Measurements from ENCODE around the gene NSMCE3.

Gene NSMCE3
- total RNA-seq = 45.0 to 114 (median 55.2) reads per million in 9 experiments

- H3K27me3 Mint-ChIP-seq = no peaks in the 10 kb centered on the region
- H3K27ac Mint-ChIP-seq = peak within 1 kb of the TSS; percentile 91 to 99
- peak; percentile 87 for ATAC-seq (replicated peaks)
- DNase-seq = peak; percentile 86 to 91 (median 88)
- H3K4me3 Mint-ChIP-seq = peak within 1 kb of the TSS; percentile 82 to 96
- peaks cover 20% of the 10 kb centered on the region for H3K36me3 Mint-ChIP-seq (ENCODE audit: insufficient read depth)
- H3K4me1 Mint-ChIP-seq (ENCODE audit: low read depth in 2 of 2) = peaks cover 22 to 45% of the 10 kb centered on the region in 2 donors
- H3K9me3 Mint-ChIP-seq = no peaks in the 10 kb centered on the region
Measured at GRCh38 chr15:29269485-29270168, at the start of gene NSMCE3. NSMCE3 (minus strand) TSS chr15:29269822; CDS start chr15:29269705, 117 bp downstream.

GRCh38 chr15:29316422-29316821, 46.8 kb upstream of the NSMCE3 start:
- peaks cover 22 to 28% of the 10 kb centered on the region in 2 donors for H3K27me3 Mint-ChIP-seq
- no peak overlapping the region for H3K4me3 Mint-ChIP-seq
- no peaks in the 10 kb centered on the region for H3K36me3 Mint-ChIP-seq (ENCODE audit: insufficient read depth)
- no peak overlapping the region for H3K27ac Mint-ChIP-seq
- DNase-seq = no peak
- H3K9me3 Mint-ChIP-seq = no peaks in the 10 kb centered on the region
- H3K4me1 Mint-ChIP-seq (ENCODE audit: low read depth in 2 of 2) = no peaks in the 10 kb centered on the region
- no peak for ATAC-seq (replicated peaks)

GRCh38 chr15:29312387-29312786, 42.8 kb upstream of the NSMCE3 start:
- Mint-ChIP-seq H3K9me3 (no peaks in the 10 kb centered on the region), H3K27ac (no peak overlapping the region), H3K4me1 (ENCODE audit: low read depth in 2 of 2) (no peaks in the 10 kb centered on the region), H3K4me3 (no peak overlapping the region), H3K27me3 (peaks cover 14 to 20% of the 10 kb centered on the region in 2 donors), H3K36me3 (ENCODE audit: insufficient read depth) (no peaks in the 10 kb centered on the region)
- DNase-seq (no peak), ATAC-seq (replicated peaks) (no peak)

GRCh38 chr15:29311696-29312095, 42.1 kb upstream of the NSMCE3 start:
- Mint-ChIP-seq H3K9me3 (no peaks in the 10 kb centered on the region), H3K27me3 (peaks cover 17 to 20% of the 10 kb centered on the region in 2 donors), H3K27ac (no peak overlapping the region), H3K36me3 (ENCODE audit: insufficient read depth) (no peaks in the 10 kb centered on the region), H3K4me1 (ENCODE audit: low read depth in 2 of 2) (no peaks in the 10 kb centered on the region), H3K4me3 (no peak overlapping the region)
- DNase-seq = no peak
- ATAC-seq (replicated peaks) = no peak

- H3K9me3 Mint-ChIP-seq = no peaks in the 10 kb centered on the region
- no peak for DNase-seq
Measured at GRCh38 chr15:29309139-29309538, 39.5 kb upstream of the NSMCE3 start.

GRCh38 chr15:29308299-29308698, 38.7 kb upstream of the NSMCE3 start:
- no peaks in the 10 kb centered on the region for H3K9me3 Mint-ChIP-seq
- peaks cover 0 to 2% of the 10 kb centered on the region in 2 donors for H3K4me1 Mint-ChIP-seq (ENCODE audit: low read depth in 2 of 2)
- H3K27ac Mint-ChIP-seq = no peak overlapping the region
- no peaks in the 10 kb centered on the region for H3K36me3 Mint-ChIP-seq (ENCODE audit: insufficient read depth)
- H3K4me3 Mint-ChIP-seq = no peak overlapping the region
- H3K27me3 Mint-ChIP-seq = peaks cover 19 to 28% of the 10 kb centered on the region in 2 donors
- DNase-seq = no peak
- no peak for ATAC-seq (replicated peaks)

More at GRCh38 chr15:29309139-29309538, 39.5 kb upstream of the NSMCE3 start:
- Mint-ChIP-seq H3K4me3 (no peak overlapping the region), H3K27ac (no peak overlapping the region), H3K27me3 (peaks cover 27 to 34% of the 10 kb centered on the region in 2 donors), H3K36me3 (ENCODE audit: insufficient read depth) (no peaks in the 10 kb centered on the region), H3K4me1 (ENCODE audit: low read depth in 2 of 2) (peaks cover 0 to 2% of the 10 kb centered on the region in 2 donors)
- ATAC-seq (replicated peaks) = no peak

- DNase-seq = no peak
- Mint-ChIP-seq H3K9me3 (no peaks in the 10 kb centered on the region), H3K4me3 (no peak overlapping the region), H3K36me3 (ENCODE audit: insufficient read depth) (no peaks in the 10 kb centered on the region), H3K27ac (no peak overlapping the region), H3K27me3 (peaks cover 19 to 28% of the 10 kb centered on the region in 2 donors), H3K4me1 (ENCODE audit: low read depth in 2 of 2) (peaks cover 0 to 2% of the 10 kb centered on the region in 2 donors)
- no peak for ATAC-seq (replicated peaks)
Measured at GRCh38 chr15:29305556-29305955, 35.9 kb upstream of the NSMCE3 start.

GRCh38 chr15:29302871-29303270, 33.2 kb upstream of the NSMCE3 start:
- H3K36me3 Mint-ChIP-seq (ENCODE audit: insufficient read depth) = no peaks in the 10 kb centered on the region
- DNase-seq = no peak
- H3K27me3 Mint-ChIP-seq = peaks cover 22 to 36% of the 10 kb centered on the region in 2 donors
- peaks cover 0 to 2% of the 10 kb centered on the region in 2 donors for H3K4me1 Mint-ChIP-seq (ENCODE audit: low read depth in 2 of 2)
- no peak for ATAC-seq (replicated peaks)
- peaks cover 0 to 3% of the 10 kb centered on the region in 2 donors for H3K9me3 Mint-ChIP-seq
- H3K4me3 Mint-ChIP-seq = no peak overlapping the region
- H3K27ac Mint-ChIP-seq = no peak overlapping the region

- no peak for DNase-seq
- Mint-ChIP-seq H3K4me1 (ENCODE audit: low read depth in 2 of 2) (no peaks in the 10 kb centered on the region), H3K27me3 (peaks cover 11 to 16% of the 10 kb centered on the region in 2 donors), H3K9me3 (peaks cover 0 to 3% of the 10 kb centered on the region in 2 donors), H3K4me3 (no peak overlapping the region), H3K27ac (no peak overlapping the region), H3K36me3 (ENCODE audit: insufficient read depth) (no peaks in the 10 kb centered on the region)
- no peak for ATAC-seq (replicated peaks)
Measured at GRCh38 chr15:29299784-29300183, 30.2 kb upstream of the NSMCE3 start.

- Mint-ChIP-seq H3K4me3 (no peak overlapping the region), H3K27ac (no peak overlapping the region), H3K27me3 (peaks cover 11% of the 10 kb centered on the region in 2 donors), H3K36me3 (ENCODE audit: insufficient read depth) (no peaks in the 10 kb centered on the region), H3K9me3 (peaks cover 0 to 3% of the 10 kb centered on the region in 2 donors), H3K4me1 (ENCODE audit: low read depth in 2 of 2) (no peaks in the 10 kb centered on the region)
- DNase-seq = no peak
- no peak for ATAC-seq (replicated peaks)
Measured at GRCh38 chr15:29299331-29299730, 29.7 kb upstream of the NSMCE3 start.

GRCh38 chr15:29294732-29295325, 25.2 kb upstream of the NSMCE3 start:
- H3K4me3 Mint-ChIP-seq = no peak overlapping the region
- H3K4me1 Mint-ChIP-seq (ENCODE audit: low read depth in 2 of 2) = no peaks in the 10 kb centered on the region
- ATAC-seq (replicated peaks) = no peak
- H3K36me3 Mint-ChIP-seq (ENCODE audit: insufficient read depth) = no peaks in the 10 kb centered on the region
- H3K9me3 Mint-ChIP-seq = peaks cover 0 to under 1% of the 10 kb centered on the region in 2 donors
- DNase-seq = no peak
- H3K27me3 Mint-ChIP-seq = peaks cover 16 to 38% of the 10 kb centered on the region in 2 donors
- no peak overlapping the region for H3K27ac Mint-ChIP-seq

GRCh38 chr15:29291067-29291845, 21.6 kb upstream of the NSMCE3 start:
- Mint-ChIP-seq H3K4me3 (no peak overlapping the region), H3K27me3 (peaks cover 28 to 48% of the 10 kb centered on the region in 2 donors), H3K36me3 (ENCODE audit: insufficient read depth) (no peaks in the 10 kb centered on the region), H3K27ac (no peak overlapping the region), H3K4me1 (ENCODE audit: low read depth in 2 of 2) (no peaks in the 10 kb centered on the region), H3K9me3 (no peaks in the 10 kb centered on the region)
- no peak for DNase-seq
- no peak for ATAC-seq (replicated peaks)

- no peaks in the 10 kb centered on the region for H3K36me3 Mint-ChIP-seq (ENCODE audit: insufficient read depth)
- H3K9me3 Mint-ChIP-seq = no peaks in the 10 kb centered on the region
- H3K4me1 Mint-ChIP-seq (ENCODE audit: low read depth in 2 of 2) = no peaks in the 10 kb centered on the region
- peaks cover 48 to 67% of the 10 kb centered on the region in 2 donors for H3K27me3 Mint-ChIP-seq
- H3K4me3 Mint-ChIP-seq = no peak overlapping the region
- no peak overlapping the region for H3K27ac Mint-ChIP-seq
- no peak for ATAC-seq (replicated peaks)
- DNase-seq = no peak
Measured at GRCh38 chr15:29289173-29289572, 19.6 kb upstream of the NSMCE3 start.

All from effector memory CD8-positive, alpha-beta T cell (primary cell).